ENCODE data around the gene PAX8.
"Not testable (repeated sequence)": the region's sequence is repeated elsewhere in the genome, so short reads cannot be mapped to it uniquely, and the experiment has no call there.

DNA sequence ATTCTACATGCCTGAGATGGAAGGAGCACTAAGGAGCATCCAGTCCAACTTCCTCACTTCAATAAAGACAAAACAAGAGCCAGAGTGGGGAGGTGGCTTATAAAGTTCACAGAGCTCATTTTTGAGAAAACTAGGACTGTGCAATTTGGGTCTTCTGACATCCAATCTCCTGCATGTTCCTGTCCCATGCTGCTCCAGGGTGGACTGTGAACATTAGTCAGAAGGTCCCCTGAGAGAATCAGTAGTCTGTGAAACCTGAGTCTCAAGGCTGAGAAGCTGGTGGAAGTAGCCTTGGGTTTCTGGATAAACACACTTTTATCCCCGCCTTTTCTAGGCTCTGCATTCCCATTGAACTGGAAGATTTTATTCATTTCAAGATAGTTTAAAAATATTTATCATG is 33.1 kb upstream of the PAX8 start:
- TF ChIP-seq, protein P1, sequence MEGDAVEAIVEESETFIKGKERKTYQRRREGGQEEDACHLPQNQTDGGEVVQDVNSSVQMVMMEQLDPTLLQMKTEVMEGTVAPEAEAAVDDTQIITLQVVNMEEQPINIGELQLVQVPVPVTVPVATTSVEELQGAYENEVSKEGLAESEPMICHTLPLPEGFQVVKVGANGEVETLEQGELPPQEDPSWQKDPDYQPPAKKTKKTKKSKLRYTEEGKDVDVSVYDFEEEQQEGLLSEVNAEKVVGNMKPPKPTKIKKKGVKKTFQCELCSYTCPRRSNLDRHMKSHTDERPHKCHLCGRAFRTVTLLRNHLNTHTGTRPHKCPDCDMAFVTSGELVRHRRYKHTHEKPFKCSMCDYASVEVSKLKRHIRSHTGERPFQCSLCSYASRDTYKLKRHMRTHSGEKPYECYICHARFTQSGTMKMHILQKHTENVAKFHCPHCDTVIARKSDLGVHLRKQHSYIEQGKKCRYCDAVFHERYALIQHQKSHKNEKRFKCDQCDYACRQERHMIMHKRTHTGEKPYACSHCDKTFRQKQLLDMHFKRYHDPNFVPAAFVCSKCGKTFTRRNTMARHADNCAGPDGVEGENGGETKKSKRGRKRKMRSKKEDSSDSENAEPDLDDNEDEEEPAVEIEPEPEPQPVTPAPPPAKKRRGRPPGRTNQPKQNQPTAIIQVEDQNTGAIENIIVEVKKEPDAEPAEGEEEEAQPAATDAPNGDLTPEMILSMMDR (IDR thresholded peaks at IDR 0.05): not testable (repeated sequence)
- not testable (repeated sequence) for TF ChIP-seq EZH2 (IDR thresholded peaks at IDR 0.05; ENCODE audit: borderline replicate concordance, insufficient read depth, low read depth, low read length, poor library complexity, severe bottlenecking)
